Measurements from ENCODE around the gene MAP1LC3B. TPM values are rescaled to one million over a fixed set of nuclear protein-coding genes. Genes with fewer than 3 reads are reported as not detected.

The MAP1LC3B gene
- total and polyA plus RNA-seq, 8 donors = 47.7 to 75.9 (median 52.5) TPM

- no peaks in the 10 kb centered on the region for H3K9me3 ChIP-seq
- no peaks in the 10 kb centered on the region for H3K27me3 ChIP-seq
- peaks cover 0 to 85% of the 10 kb centered on the region in 2 donors for H3K36me3 ChIP-seq
- DNase-seq = peak in 1 of 4 donors; percentile 51
- TF ChIP-seq CTCF (IDR thresholded peaks at IDR 0.05) = no peak
- no peak for ATAC-seq
- H3K27ac ChIP-seq = no peak overlapping the region
- no peak overlapping the region for H3K4me3 ChIP-seq
- peaks cover 0 to 24% of the 10 kb centered on the region in 2 donors for H3K4me1 ChIP-seq
- intact Hi-C loops (cut with DNase I) = no loop called here
Observed at GRCh38 chr16:87410530-87410929, 18.4 kb downstream of the MAP1LC3B start.

DNA sequence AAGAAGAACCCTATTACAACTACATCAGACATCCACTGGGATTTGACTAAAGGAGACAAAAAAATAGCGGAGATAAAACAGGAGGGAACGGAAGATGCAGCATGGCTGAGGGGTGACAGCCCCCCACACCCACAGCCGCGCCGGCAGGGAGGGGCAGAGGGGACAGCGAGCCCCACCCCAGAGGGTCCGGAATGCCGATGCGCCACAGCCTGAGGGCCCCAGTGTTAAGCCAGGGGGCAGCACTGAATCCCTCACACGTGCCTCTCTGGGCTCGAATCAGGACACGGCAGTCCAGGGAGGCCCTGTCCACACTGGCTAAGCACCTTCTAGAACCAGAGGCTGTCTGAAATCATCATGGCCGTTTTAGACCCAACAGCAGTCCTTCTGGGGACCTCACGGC lies 18.8 kb downstream of the MAP1LC3B start:
- ATAC-seq = no peak
- Histone ChIP-seq H3K9me3 (no peaks in the 10 kb centered on the region), H3K27me3 (no peaks in the 10 kb centered on the region), H3K36me3 (peaks cover 0 to 85% of the 10 kb centered on the region in 2 donors), H3K4me1 (peaks cover 0 to 24% of the 10 kb centered on the region in 2 donors), H3K27ac (no peak overlapping the region), H3K4me3 (no peak overlapping the region)
- intact Hi-C loops (cut with DNase I) = no loop called here
- DNase-seq = peak in 1 of 4 donors; percentile 68
- no peak for TF ChIP-seq CTCF (IDR thresholded peaks at IDR 0.05)

GRCh38 chr16:87411375-87412271 lies 19.5 kb downstream of the MAP1LC3B start:
- no peaks in the 10 kb centered on the region for H3K27me3 ChIP-seq
- peaks cover 0 to 86% of the 10 kb centered on the region in 2 donors for H3K36me3 ChIP-seq
- no peak for ATAC-seq
- H3K27ac ChIP-seq = no peak overlapping the region
- intact Hi-C loops (cut with DNase I) = no loop called here
- DNase-seq = peak in 1 of 4 donors; percentile 72
- H3K4me3 ChIP-seq = no peak overlapping the region
- no peak for TF ChIP-seq CTCF (IDR thresholded peaks at IDR 0.05)
- H3K4me1 ChIP-seq = peaks cover 0 to 21% of the 10 kb centered on the region in 2 donors
- H3K9me3 ChIP-seq = no peaks in the 10 kb centered on the region

DNA sequence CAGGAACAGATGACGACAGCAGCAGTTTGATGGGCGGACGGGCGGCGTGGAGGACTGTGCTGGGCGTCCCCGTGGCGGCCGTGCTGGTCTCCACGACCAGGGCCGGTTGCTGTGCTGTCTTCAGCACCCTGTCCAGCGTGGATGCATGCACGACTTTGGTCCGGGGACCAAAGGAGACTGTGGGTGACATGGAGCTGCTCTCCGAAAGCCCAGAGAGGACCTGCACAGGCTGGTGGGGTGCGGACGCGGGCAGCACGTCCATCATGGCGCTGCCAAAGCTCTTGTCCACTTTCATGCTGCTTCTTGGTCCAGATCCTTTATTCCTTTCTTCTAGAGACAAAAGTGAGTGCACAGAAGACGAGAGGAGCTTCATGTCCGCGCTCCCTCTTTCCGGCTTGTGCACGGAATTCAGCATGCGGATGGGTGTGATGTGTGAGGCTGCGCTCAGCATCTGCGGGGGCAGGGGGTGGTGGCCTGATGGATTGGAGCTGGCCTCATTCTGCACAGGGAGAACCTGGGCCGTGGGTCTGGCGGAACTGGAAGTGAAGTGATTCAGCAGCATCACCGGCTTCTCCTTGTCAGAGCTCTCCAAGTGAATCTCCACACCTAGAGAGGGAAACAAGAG lies 20.3 kb downstream of the MAP1LC3B start:
- TF ChIP-seq CTCF (IDR thresholded peaks at IDR 0.05) = no peak
- intact Hi-C loops (cut with DNase I) = no loop called here
- H3K36me3 ChIP-seq = peaks cover 0 to 88% of the 10 kb centered on the region in 2 donors

GRCh38 chr16:87412996-87413421 lies 20.9 kb downstream of the MAP1LC3B start:
- Histone ChIP-seq H3K4me3 (no peak overlapping the region), H3K36me3 (peaks cover 0 to 89% of the 10 kb centered on the region in 2 donors), H3K27me3 (no peaks in the 10 kb centered on the region), H3K4me1 (peaks cover 0 to 7% of the 10 kb centered on the region in 2 donors), H3K27ac (no peak overlapping the region), H3K9me3 (no peaks in the 10 kb centered on the region)
- ATAC-seq (no peak), DNase-seq (peak in 1 of 4 donors; percentile 72)
- TF ChIP-seq CTCF (IDR thresholded peaks at IDR 0.05) = no peak
- intact Hi-C loops (cut with DNase I) = no loop called here

More for the DNA sequence above, 20.3 kb downstream of the MAP1LC3B start:
- no peaks in the 10 kb centered on the region for H3K9me3 ChIP-seq
- H3K27me3 ChIP-seq = no peaks in the 10 kb centered on the region
- DNase-seq = peak in 1 of 4 donors; percentile 64
- H3K4me1 ChIP-seq = peaks cover 0 to 12% of the 10 kb centered on the region in 2 donors
- H3K27ac ChIP-seq = no peak overlapping the region
- ATAC-seq = no peak
- no peak overlapping the region for H3K4me3 ChIP-seq
